Gastrocnemius medialis (tissue), 4 donors: ENCODE measurements around the gene NPEPPS. TPM values are rescaled to one million over a fixed set of nuclear protein-coding genes. Genes with fewer than 3 reads are reported as not detected.
A peak's percentile ranks its signal among the peaks of the same experiment; 100 is the strongest.
"Not testable (repeated sequence)": the region's sequence is repeated elsewhere in the genome, so short reads cannot be mapped to it uniquely, and the experiment has no call there.

Source experiments
- ATAC-seq, 2 donors: fragments of 150-250 bp; one replicate each; pipeline ENCODE4 v1.9.1; 2016
- DNase-seq, 2 donors: peaks; one replicate each; pipeline ENCODE4 v3.0.0-alpha.2; 2019
- H3K27ac ChIP-seq, 4 donors: fragments of 200-600 bp; sonication (generic); 1 replicate in 1 of 4; 2 replicates in 3 of 4; pipeline ENCODE4 v1.5.1; 2016 to 2018; ENCODE audit warnings: mild to moderate bottlenecking in 2 of 4, moderate library complexity in 1 of 4
- H3K27me3 ChIP-seq, 3 donors: fragments of 200-600 bp; sonication (generic) in 2 of 3; 1 replicate in 1 of 3; 2 replicates in 2 of 3; pipeline versions ENCODE4 v1.5.1 to v1.6.0; 2016 to 2019; ENCODE audit warnings: mild to moderate bottlenecking in 1 of 3, moderate library complexity in 1 of 3
- H3K36me3 ChIP-seq, 2 donors: fragments of 200-600 bp; sonication (generic) in 1 of 2; one replicate each; pipeline ENCODE4 v1.5.1; 2017 to 2018
- H3K4me1 ChIP-seq, 2 donors: fragments of 200-600 bp; sonication (generic) in 1 of 2; one replicate each; pipeline ENCODE4 v1.5.1; 2016 to 2017; ENCODE audit warnings: mild to moderate bottlenecking in 2 of 2
- H3K4me3 ChIP-seq, 4 donors: fragments of 200-600 bp; sonication (generic) in 3 of 4; 1 replicate in 1 of 4; 2 replicates in 3 of 4; pipeline ENCODE4 v1.5.1; 2016 to 2019; ENCODE audit warnings: mild to moderate bottlenecking in 2 of 4
- H3K9me3 ChIP-seq, 3 donors: fragments of 200-600 bp; sonication (generic) in 2 of 3; 1 replicate in 1 of 3; 2 replicates in 2 of 3; pipeline ENCODE4 v1.5.1; 2016 to 2019
- CTCF ChIP-seq, 5 experiments: fragments of 450-650 bp in 3 of 5; fragments of 200-600 bp in 2 of 5; sonication (generic) in 2 of 5; IDR thresholded peaks in 4 of 5; conservative IDR thresholded peaks in 1 of 5; 1 replicate in 4 of 5; 2 replicates in 1 of 5; pipeline ENCODE4 v1.5.1; 2016 to 2019; ENCODE audit warnings: antibody characterized with exemption in 5 of 5, mild to moderate bottlenecking in 3 of 5, moderate library complexity in 3 of 5
- in situ Hi-C, 4 donors: fragments of 200-750 bp; cut with MboI; loops; one replicate each; pipeline versions ENCODE4 v1.15.0 to v1.8.0; 2017; ENCODE audit warnings: low sequenced_read_pairs in 4 of 4
- intact Hi-C: fragments of 100-400 bp; cut with DNase I; formaldehyde crosslinking; loops from one replicate; pipeline ENCODE4 v1.15.1; 2023; ENCODE audit warnings: low total_unique reads
- total RNA-seq, 4 donors: library from RNA; depleted of rRNA; stranded (reverse); fragments of >200 nt; gene quantifications; one replicate each; pipeline versions ENCODE4 v1.1.0 to v1.2.3, GENCODE V29; 2016

NPEPPS gene
- total RNA-seq = 100 to 1,000 TPM; 116 to 186 (median 157) TPM

DNA sequence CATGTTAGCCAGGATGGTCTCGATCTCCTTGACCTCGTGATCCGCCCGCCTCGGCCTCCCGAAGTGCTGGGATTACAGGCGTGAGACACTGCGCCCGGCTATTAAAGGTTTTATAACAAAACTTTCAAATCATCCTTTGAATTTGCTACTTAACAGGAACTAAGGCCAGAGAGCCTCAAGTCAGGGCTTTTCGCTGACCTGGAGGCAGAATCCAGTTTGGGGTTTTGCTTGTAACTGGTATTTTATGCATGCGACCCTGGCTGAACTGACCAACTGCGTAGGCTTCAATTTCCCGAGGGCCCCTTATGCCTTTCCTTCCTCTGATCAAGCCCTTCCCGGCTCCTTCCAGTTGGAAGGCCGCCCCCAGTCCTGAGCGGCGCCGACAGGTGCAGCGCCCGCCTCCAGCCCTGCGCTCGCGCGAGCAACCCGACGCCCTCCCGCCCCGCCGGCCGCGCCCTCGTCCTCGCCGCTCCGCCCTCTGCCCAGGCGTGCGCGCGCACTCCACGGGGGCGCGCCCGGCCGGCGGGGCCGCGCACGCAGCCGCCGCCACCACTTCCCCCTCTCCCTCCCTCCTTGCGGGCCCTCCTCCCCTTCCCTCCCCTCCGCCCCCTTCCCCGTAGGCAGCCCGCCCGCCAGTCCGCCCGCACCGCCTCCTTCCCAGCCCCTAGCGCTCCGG, at the start of gene NPEPPS:
NPEPPS (plus strand) TSS at position 552 of the 676 bp plus-strand sequence. CDS start 193 bp downstream, outside the sequence.
- H3K9me3 ChIP-seq, H3K27me3 ChIP-seq, in situ Hi-C loops, H3K36me3 ChIP-seq, intact Hi-C loops: not testable (repeated sequence)
- ATAC-seq (peak; percentile 81 to 84), DNase-seq (peak; percentile 89 to 91)
- Histone ChIP-seq H3K4me3 (peak within 1 kb of the TSS; percentile 60 to 72 (median 63)), H3K4me1 (peaks cover 14 to 17% of the 10 kb centered on the region in 2 donors), H3K27ac (peak within 1 kb of the TSS; percentile 93 to 97 (median 93))

DNA sequence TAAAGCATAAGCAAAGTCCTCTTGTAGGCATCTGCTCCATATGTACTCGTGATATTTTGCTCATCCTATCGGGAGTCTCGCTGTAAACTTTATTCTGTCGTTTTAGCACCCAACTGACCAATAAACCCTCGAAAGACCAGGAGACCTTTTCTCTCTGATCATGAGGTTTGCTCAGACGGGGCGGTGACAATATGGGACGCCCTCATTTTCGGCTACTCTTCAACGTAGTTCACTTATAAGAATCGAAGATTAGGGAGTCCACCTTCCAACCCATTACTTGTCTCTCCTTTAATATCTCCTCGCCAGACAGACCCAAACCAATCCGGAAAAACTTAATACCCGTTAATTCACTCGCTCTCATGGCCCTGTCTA, 39.1 kb upstream of the NPEPPS start:
- peak; percentile 5 to 6 for ATAC-seq

DNA sequence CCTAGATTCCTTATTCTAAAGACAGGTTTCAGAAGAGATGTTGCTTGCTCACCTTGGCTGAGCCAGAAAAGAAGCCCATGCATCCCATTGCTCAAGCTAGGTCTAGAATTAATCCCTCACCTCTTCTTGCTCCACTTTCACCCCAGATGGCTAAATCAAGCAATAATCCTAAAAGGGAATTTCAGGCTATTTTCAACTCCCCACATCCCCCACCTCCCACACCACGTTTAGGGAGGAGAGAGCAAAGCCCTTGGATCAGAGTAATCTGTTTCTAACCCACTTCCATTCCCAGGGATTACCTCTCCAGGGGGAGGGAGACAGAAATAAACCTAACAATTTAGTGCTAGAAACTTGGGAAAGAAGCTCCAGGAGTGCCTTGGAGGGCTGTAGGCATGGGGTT, 31.8 kb upstream of the NPEPPS start:
- H3K27me3 ChIP-seq, H3K27ac ChIP-seq, H3K9me3 ChIP-seq, intact Hi-C loops, DNase-seq, H3K4me3 ChIP-seq, ATAC-seq, H3K36me3 ChIP-seq: not testable (repeated sequence)
- H3K4me1 ChIP-seq = peaks cover 14 to 16% of the 10 kb centered on the region in 2 donors
- in situ Hi-C loops = loop anchor here in 2 of 4 donors (5.0 to 25.0 kb wide), 2 partner anchors 113 to 118 kb away; no protein-coding TSS in a partner anchor

More for the DNA sequence above, 39.1 kb upstream of the NPEPPS start:
- intact Hi-C loops, H3K9me3 ChIP-seq, H3K4me1 ChIP-seq, DNase-seq, H3K27me3 ChIP-seq: not testable (repeated sequence)
- H3K36me3 ChIP-seq = peaks cover 0 to 16% of the 10 kb centered on the region in 2 donors
- H3K4me3 ChIP-seq = peak overlapping the region; percentile 61 to 80 (median 65)
- in situ Hi-C loops = loop anchor here in 1 of 4 donors (25.0 kb wide), 1 partner anchor 120 kb away; no protein-coding TSS in a partner anchor
- H3K27ac ChIP-seq = peak overlapping the region; percentile 85 to 97 (median 90)

DNA sequence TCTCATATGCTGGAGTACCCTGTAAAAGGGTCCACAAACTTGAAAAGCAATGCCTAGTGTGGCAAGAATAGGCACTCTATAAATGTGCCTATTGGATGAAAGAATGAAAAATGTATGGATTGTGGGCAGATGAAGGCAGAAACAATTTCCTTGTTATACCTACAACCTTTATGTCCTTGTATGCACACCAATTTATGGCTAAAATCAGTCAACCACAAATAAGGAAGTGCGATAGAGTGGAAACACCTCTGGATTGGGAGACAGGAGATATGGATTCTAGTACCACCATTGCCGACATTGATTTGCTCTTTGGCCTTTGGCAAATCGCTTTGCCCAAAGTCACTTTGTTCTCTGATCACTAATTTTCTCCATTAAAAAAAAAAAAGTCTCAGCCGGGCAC, 31.4 kb upstream of the NPEPPS start:
- ATAC-seq = not testable (repeated sequence)

DNA sequence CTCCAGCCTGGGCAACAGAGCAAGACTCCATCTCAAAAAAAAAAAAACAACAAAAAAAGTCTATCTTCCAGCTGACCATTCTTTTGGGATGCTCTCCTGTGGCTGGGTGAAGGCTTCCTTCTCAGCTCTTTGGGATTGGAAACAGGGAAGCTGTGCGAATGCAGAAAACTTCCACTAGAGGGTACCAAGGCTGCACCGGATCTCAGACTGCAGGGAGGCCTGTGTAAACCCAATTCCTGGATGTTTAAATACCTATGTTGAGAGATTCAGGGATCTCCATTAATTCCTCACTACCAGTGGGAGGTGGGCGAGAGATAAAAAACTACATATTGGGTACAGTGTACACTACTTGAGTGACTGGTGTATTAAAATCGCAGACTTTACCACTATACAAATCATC, 30.3 kb upstream of the NPEPPS start:
- H3K27me3 ChIP-seq, H3K4me3 ChIP-seq, H3K36me3 ChIP-seq, DNase-seq, H3K27ac ChIP-seq, H3K9me3 ChIP-seq: not testable (repeated sequence)
- in situ Hi-C loops = loop anchor here in 1 of 4 donors (25.0 kb wide), 1 partner anchor 112 kb away; no protein-coding TSS in a partner anchor
- TF ChIP-seq CTCF (IDR thresholded peaks at IDR 0.05 in 4 of 5, conservative IDR thresholded peaks at IDR 0.05 in 1 of 5) = peak in 4 of 5 experiments; percentile 30 to 56 (median 40)
- intact Hi-C loops = loop anchor here (5.0 kb wide), 1 partner anchor 117 kb away; no protein-coding TSS in a partner anchor
- peaks cover 14 to 16% of the 10 kb centered on the region in 2 donors for H3K4me1 ChIP-seq
- peak; percentile 53 to 58 for ATAC-seq

More for the DNA sequence above, 31.4 kb upstream of the NPEPPS start:
- H3K4me1 ChIP-seq = peaks cover 14 to 16% of the 10 kb centered on the region in 2 donors
- H3K27me3 ChIP-seq, H3K36me3 ChIP-seq, intact Hi-C loops, H3K9me3 ChIP-seq, DNase-seq, H3K27ac ChIP-seq, H3K4me3 ChIP-seq: not testable (repeated sequence)
- in situ Hi-C loops = loop anchor here in 2 of 4 donors (5.0 to 25.0 kb wide), 2 partner anchors 113 to 118 kb away; no protein-coding TSS in a partner anchor

- intact Hi-C loops = loop anchor here (5.0 kb wide), 1 partner anchor 115 kb away; no protein-coding TSS in a partner anchor
- H3K36me3 ChIP-seq, H3K4me3 ChIP-seq, H3K9me3 ChIP-seq, H3K27me3 ChIP-seq: not testable (repeated sequence)
- ATAC-seq (peak; percentile 97 to 98), DNase-seq (peak; percentile 14 to 58)
- peak overlapping the region; percentile 71 to 77 (median 73) for H3K27ac ChIP-seq
- in situ Hi-C loops = loop anchor here in 1 of 4 donors (25.0 kb wide), 1 partner anchor 110 kb away; no protein-coding TSS in a partner anchor
- H3K4me1 ChIP-seq = peaks cover 14 to 16% of the 10 kb centered on the region in 2 donors
Observed at GRCh38 chr17:47502122-47502731, 28.7 kb upstream of the NPEPPS start.

- H3K9me3 ChIP-seq, H3K27me3 ChIP-seq, DNase-seq, ATAC-seq, H3K36me3 ChIP-seq, H3K4me3 ChIP-seq: not testable (repeated sequence)
- peak overlapping the region; percentile 71 to 77 (median 73) for H3K27ac ChIP-seq
- intact Hi-C loops (loop anchor here (5.0 kb wide), 1 partner anchor 114 kb away; no protein-coding TSS in a partner anchor), in situ Hi-C loops (loop anchor here in 1 of 4 donors (25.0 kb wide), 1 partner anchor 109 kb away; no protein-coding TSS in a partner anchor)
- H3K4me1 ChIP-seq = peaks cover 14 to 16% of the 10 kb centered on the region in 2 donors
Observed at GRCh38 chr17:47502776-47503455, 28.0 kb upstream of the NPEPPS start.

GRCh38 chr17:47511701-47512146, 19.2 kb upstream of the NPEPPS start:
- H3K27me3 ChIP-seq, H3K27ac ChIP-seq, ATAC-seq, H3K9me3 ChIP-seq, H3K4me1 ChIP-seq, H3K36me3 ChIP-seq, intact Hi-C loops, H3K4me3 ChIP-seq, DNase-seq: not testable (repeated sequence)
- in situ Hi-C loops = loop anchor here in 1 of 4 donors (25.0 kb wide), 1 partner anchor 101 kb away; no protein-coding TSS in a partner anchor

GRCh38 chr17:47513301-47513700, 17.6 kb upstream of the NPEPPS start:
- in situ Hi-C loops = loop anchor here in 1 of 4 donors (25.0 kb wide), 1 partner anchor 99 kb away; no protein-coding TSS in a partner anchor
- DNase-seq, intact Hi-C loops: not testable (repeated sequence)

More at GRCh38 chr17:47513301-47513700, 17.6 kb upstream of the NPEPPS start:
- H3K4me1 ChIP-seq, H3K36me3 ChIP-seq, H3K4me3 ChIP-seq, H3K27me3 ChIP-seq, ATAC-seq, H3K9me3 ChIP-seq, H3K27ac ChIP-seq: not testable (repeated sequence)
